Adrenal gland (tissue), 12 donors: ENCODE results near the gene TNFRSF25. TPM values are rescaled to one million over a fixed set of nuclear protein-coding genes. Genes with fewer than 3 reads are reported as not detected.

ENCODE experiments used
- DNase-seq, 7 donors: peaks; one replicate each; pipeline ENCODE4 v3.0.0-alpha.2; 2019 to 2020
- H3K27ac ChIP-seq, 5 donors: fragments of 200-600 bp; sonication (generic) in 4 of 5; 1 replicate in 3 of 5; 2 replicates in 2 of 5; pipeline versions ENCODE4 v1.5.1 to v1.8.0; 2016 to 2020; ENCODE audit warnings: mild to moderate bottlenecking in 1 of 5
- H3K27me3 ChIP-seq: fragments of 200-600 bp; 2 replicates; pipeline ENCODE4 v1.8.0; 2021
- H3K36me3 ChIP-seq, 2 donors: fragments of 200-600 bp; replicated peaks in 1 of 2; 1 replicate in 1 of 2; 2 replicates in 1 of 2; pipeline versions ENCODE4 v1.5.1 to v1.8.0; 2018 to 2022
- H3K4me1 ChIP-seq, 2 donors: fragments of 200-600 bp; replicated peaks in 1 of 2; 1 replicate in 1 of 2; 2 replicates in 1 of 2; pipeline versions ENCODE4 v1.5.1 to v1.8.0; 2018 to 2021
- H3K4me3 ChIP-seq, 4 donors: fragments of 200-600 bp; sonication (generic) in 3 of 4; one replicate each; pipeline ENCODE4 v1.5.1; 2016 to 2018
- H3K9me3 ChIP-seq, 3 donors: fragments of 200-600 bp; sonication (generic) in 1 of 3; replicated peaks in 1 of 3; 1 replicate in 2 of 3; 2 replicates in 1 of 3; pipeline versions ENCODE4 v1.5.1 to v1.8.0; 2016 to 2021
- POLR2A ChIP-seq, 2 donors: fragments of 450-650 bp; IDR thresholded peaks; one replicate each; pipeline ENCODE4 v1.6.1; 2017; ENCODE audit warnings: antibody characterized with exemption in 2 of 2, mild to moderate bottlenecking in 2 of 2, moderate library complexity in 1 of 2
- WGBS, 4 donors: extraction: QIAGEN DNeasy Blood & Tissue Kit in 2 of 4; methylation state at CpG; one replicate each; pipeline versions ENCODE4 v1.1.5 to v1.1.7; 2013 to 2017; 5-methylcytosine and 5-hydroxymethylcytosine counted together
- intact Hi-C, 2 donors: fragments of 100-400 bp; cut with DNase I; formaldehyde crosslinking; loops; one replicate each; pipeline versions ENCODE4 v1.14.1 to v1.15.0; 2022 to 2023
- polyA plus RNA-seq, 3 donors: library from polyadenylated mRNA; stranded (reverse); fragments of 200-250 nt in 2 of 3; fragments of 350-450 nt in 1 of 3; fragmentation: Illumina TruSeq in 1 of 3; extraction: RNeasy Lipid Tissue Mini Kit (QIAGEN cat#74804) in 1 of 3; gene quantifications; one replicate each; pipeline ENCODE4 v1.2.3, GENCODE V29; 2013 to 2014
- total RNA-seq, 9 donors: library from RNA; depleted of rRNA in 4 of 9; stranded (reverse); fragments of >200 nt in 4 of 9; fragments of 120-200 nt in 1 of 9; fragmentation: NEBNext Ultra II Directional in 1 of 9; extraction: Animal tissue kit (Norgen Biotek cat#: 25700) in 1 of 9; gene quantifications; one replicate each; pipeline versions ENCODE4 v1.1.0 to v1.2.4, GENCODE V29; 2013 to 2023
- TF ChIP-seq, protein P1 (sequence below), 6 experiments: fragments of 450-650 bp in 4 of 6; fragments of 200-600 bp in 2 of 6; sonication (generic) in 1 of 6; IDR thresholded peaks; 1 replicate in 5 of 6; 2 replicates in 1 of 6; pipeline versions ENCODE4 v1.5.1 to v1.8.0; 2016 to 2021; ENCODE audit warnings: antibody characterized with exemption in 6 of 6, mild to moderate bottlenecking in 2 of 6, moderate library complexity in 1 of 6
- donor health status: healthy with polysubstance abuse.
- donor health status: Bipolar disorder and iron deficiency.
- donor health status: DM: yes; HTN: yes; CAD: no.
- donor health status: DM: no; HTN: no; CAD: no.
- donor health status: DM: no; HTN: no; CAD: no.
- donor health status: DM: yes; HTN: yes; CAD: no.

The TNFRSF25 gene
- total and polyA plus RNA-seq, 12 donors: 1.2 to 169 (median 9.7) TPM

GRCh38 chr1:6509919-6510291 is 43.9 kb upstream of the TNFRSF25 start:
- intact Hi-C loops: no loop called here
- peak overlapping the region in 1 of 5 donors; percentile 26 for H3K27ac ChIP-seq
- H3K4me3 ChIP-seq: no peak overlapping the region
- H3K4me1 ChIP-seq: peaks cover 0 to 25% of the 10 kb centered on the region in 2 donors
- TF ChIP-seq POLR2A (IDR thresholded peaks at IDR 0.05): no peak
- H3K9me3 ChIP-seq: no peaks in the 10 kb centered on the region
- no peaks in the 10 kb centered on the region for H3K36me3 ChIP-seq
- H3K27me3 ChIP-seq: no peaks in the 10 kb centered on the region
- WGBS, 4 donors: 71 to 81% (median 81%) methylated on average over 8 to 10 of the region's 10 CpGs; no CpG with 5 or more reads in 1 of the 4 donors
- DNase-seq: peak in 2 of 7 donors; percentile 30 to 41

- WGBS, 4 donors: 67 to 85% (median 74%) methylated on average over 5 to 20 of the region's 20 CpGs
- H3K4me1 ChIP-seq: peaks cover 0 to 25% of the 10 kb centered on the region in 2 donors
These were observed 43.4 kb upstream of the TNFRSF25 start for GRCh38 chr1:6509220-6509918.

GRCh38 chr1:6508816-6509189 is 42.8 kb upstream of the TNFRSF25 start:
- DNase-seq: no peak
- H3K4me1 ChIP-seq: peaks cover 0 to 25% of the 10 kb centered on the region in 2 donors
- no peaks in the 10 kb centered on the region for H3K36me3 ChIP-seq
- H3K4me3 ChIP-seq: no peak overlapping the region
- intact Hi-C loops: no loop called here
- no peaks in the 10 kb centered on the region for H3K9me3 ChIP-seq
- TF ChIP-seq POLR2A (IDR thresholded peaks at IDR 0.05): no peak
- TF ChIP-seq, protein P1, sequence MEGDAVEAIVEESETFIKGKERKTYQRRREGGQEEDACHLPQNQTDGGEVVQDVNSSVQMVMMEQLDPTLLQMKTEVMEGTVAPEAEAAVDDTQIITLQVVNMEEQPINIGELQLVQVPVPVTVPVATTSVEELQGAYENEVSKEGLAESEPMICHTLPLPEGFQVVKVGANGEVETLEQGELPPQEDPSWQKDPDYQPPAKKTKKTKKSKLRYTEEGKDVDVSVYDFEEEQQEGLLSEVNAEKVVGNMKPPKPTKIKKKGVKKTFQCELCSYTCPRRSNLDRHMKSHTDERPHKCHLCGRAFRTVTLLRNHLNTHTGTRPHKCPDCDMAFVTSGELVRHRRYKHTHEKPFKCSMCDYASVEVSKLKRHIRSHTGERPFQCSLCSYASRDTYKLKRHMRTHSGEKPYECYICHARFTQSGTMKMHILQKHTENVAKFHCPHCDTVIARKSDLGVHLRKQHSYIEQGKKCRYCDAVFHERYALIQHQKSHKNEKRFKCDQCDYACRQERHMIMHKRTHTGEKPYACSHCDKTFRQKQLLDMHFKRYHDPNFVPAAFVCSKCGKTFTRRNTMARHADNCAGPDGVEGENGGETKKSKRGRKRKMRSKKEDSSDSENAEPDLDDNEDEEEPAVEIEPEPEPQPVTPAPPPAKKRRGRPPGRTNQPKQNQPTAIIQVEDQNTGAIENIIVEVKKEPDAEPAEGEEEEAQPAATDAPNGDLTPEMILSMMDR (IDR thresholded peaks at IDR 0.05): no peak
- no peaks in the 10 kb centered on the region for H3K27me3 ChIP-seq
- peak overlapping the region in 1 of 5 donors; percentile 26 for H3K27ac ChIP-seq
- WGBS, 4 donors: 90 to 100% (median 90%) methylated on average over 2 to 11 of the region's 11 CpGs

More at GRCh38 chr1:6509220-6509918, 43.4 kb upstream of the TNFRSF25 start:
- no peak for TF ChIP-seq POLR2A (IDR thresholded peaks at IDR 0.05)
- TF ChIP-seq, protein P1 (IDR thresholded peaks at IDR 0.05): no peak
- Histone ChIP-seq H3K36me3 (no peaks in the 10 kb centered on the region), H3K27ac (peak overlapping the region in 1 of 5 donors; percentile 26), H3K4me3 (no peak overlapping the region), H3K27me3 (no peaks in the 10 kb centered on the region), H3K9me3 (no peaks in the 10 kb centered on the region)
- no peak for DNase-seq
- intact Hi-C loops: no loop called here

GRCh38 chr1:6508154-6508815 is 42.3 kb upstream of the TNFRSF25 start:
- no peak overlapping the region for H3K27ac ChIP-seq
- H3K4me1 ChIP-seq: peaks cover 0 to 25% of the 10 kb centered on the region in 2 donors

More at GRCh38 chr1:6508154-6508815, 42.3 kb upstream of the TNFRSF25 start:
- DNase-seq: no peak
- H3K4me3 ChIP-seq: no peak overlapping the region
- no peaks in the 10 kb centered on the region for H3K27me3 ChIP-seq
- 81 to 88% (median 83%) methylated on average over 1 to 18 of the region's 18 CpGs for WGBS, 4 donors
- no peaks in the 10 kb centered on the region for H3K9me3 ChIP-seq
- intact Hi-C loops: no loop called here
- H3K36me3 ChIP-seq: no peaks in the 10 kb centered on the region
- TF ChIP-seq, protein P1 (IDR thresholded peaks at IDR 0.05): no peak
